Amygdala (tissue), 56 donors: Measurements from ENCODE around the gene SLC25A22.

ENCODE experiments used
- DNase-seq, 56 donors: peaks; one replicate each; lab custom pipeline; 2025; lab: John Stamatoyannopoulos, UW

SLC25A22 gene

GRCh38 chr11:808427-809286 is 10.6 kb upstream of the SLC25A22 start:
- DNase-seq: peak in 4 of 56 donors; percentile 67 to 83 (median 76)

GRCh38 chr11:804599-804964 is 6.5 kb upstream of the SLC25A22 start:
- DNase-seq: no peak

GRCh38 chr11:803770-804598 is 5.9 kb upstream of the SLC25A22 start:
- DNase-seq: no peak

GRCh38 chr11:803467-803742 is 5.3 kb upstream of the SLC25A22 start:
- DNase-seq: no peak

- DNase-seq: no peak
These were observed 4.8 kb upstream of the SLC25A22 start for GRCh38 chr11:802693-803466.

GRCh38 chr11:802018-802617 is 4.0 kb upstream of the SLC25A22 start:
- DNase-seq: no peak

GRCh38 chr11:801097-801780 is 3.2 kb upstream of the SLC25A22 start:
- no peak for DNase-seq

GRCh38 chr11:800473-800872 is 2.4 kb upstream of the SLC25A22 start:
- DNase-seq: no peak

- DNase-seq: no peak
These were observed 1.7 kb upstream of the SLC25A22 start for GRCh38 chr11:799641-800316.

- peak in 51 of 56 donors; percentile 40 to 85 (median 71) for DNase-seq
These were observed 587 bp downstream of the SLC25A22 start for GRCh38 chr11:797296-798092.

- no peak for DNase-seq
These were observed 1.4 kb downstream of the SLC25A22 start for GRCh38 chr11:796565-797295.

GRCh38 chr11:795634-796564 is 2.2 kb downstream of the SLC25A22 start:
- DNase-seq: peak in 40 of 56 donors; percentile 16 to 72 (median 45)

GRCh38 chr11:794766-795633 is 3.1 kb downstream of the SLC25A22 start:
- peak in 7 of 56 donors; percentile 28 to 51 (median 30) for DNase-seq

GRCh38 chr11:794013-794765 is 3.9 kb downstream of the SLC25A22 start:
- DNase-seq: no peak

GRCh38 chr11:793556-793955 is 4.5 kb downstream of the SLC25A22 start:
- DNase-seq: no peak
